Panc1 (cell line): ENCODE results near the gene ST8SIA6. TPM values are rescaled to one million over a fixed set of nuclear protein-coding genes. Genes with fewer than 3 reads are reported as not detected.

Experiments
- ATAC-seq: fragments of 200-7000 bp; cut with Tn5 transposase; 2 replicates; pipeline ENCODE4 v1.9.1; 2020; ENCODE audit warnings: mild to moderate bottlenecking, moderate library complexity
- BruUV-seq: library from RNA; stranded (reverse); fragments of 400-500 nt; replicated peaks from 2 replicates; lab custom pipeline; 2021; lab: Mats Ljungman, UMichigan
- CTCF ChIA-PET: fragments of 300-600 bp; sonication (Branson Sonifier 250); formaldehyde crosslinking; loops from one replicate; lab custom pipeline; 2022; ENCODE audit warnings: antibody characterized with exemption; lab: Charles Lee
- POLR2A ChIA-PET: fragments of 300-600 bp; sonication (Branson Sonifier 250); formaldehyde crosslinking; loops from one replicate; lab custom pipeline; 2022; ENCODE audit warnings: antibody characterized with exemption; lab: Charles Lee
- DNase-seq: peaks from one replicate; pipeline ENCODE4 v3.0.0-alpha.2; 2010; ENCODE audit warnings: low read depth, low spot score
- H3K27ac ChIP-seq: 2 replicates; pipeline ENCODE4 v1.5.1; 2011; ENCODE audit warnings: mild to moderate bottlenecking, low read length, inconsistent platforms
- H3K27me3 ChIP-seq: fragments of 200-500 bp; sonication (Bioruptor generic); 2 replicates; pipeline ENCODE4 v1.6.0; 2014; ENCODE audit warnings: low read length, inconsistent platforms; ENCODE audit not compliant: control insufficient read depth, insufficient read depth
- H3K36me3 ChIP-seq: fragments of 200-500 bp; sonication (Bioruptor generic); 2 replicates; pipeline ENCODE4 v1.5.1; 2014; ENCODE audit warnings: inconsistent platforms, mild to moderate bottlenecking, low read length, moderate library complexity; ENCODE audit not compliant: control insufficient read depth, insufficient read depth
- H3K4me1 ChIP-seq: 2 replicates; pipeline ENCODE4 v1.5.1; 2011; ENCODE audit warnings: inconsistent platforms, mild to moderate bottlenecking, low read length, moderate library complexity; ENCODE audit not compliant: control insufficient read depth, insufficient read depth
- H3K4me3 ChIP-seq, 2 experiments: 2 replicates each; pipeline ENCODE4 v1.5.1; 2011 to 2012; ENCODE audit warnings: low read depth in 2 of 2, low read length in 2 of 2, mild to moderate bottlenecking in 2 of 2, inconsistent platforms in 1 of 2, moderate library complexity in 1 of 2
- H3K9me3 ChIP-seq: fragments of 200-500 bp; sonication (Bioruptor generic); 2 replicates; pipeline ENCODE4 v1.5.1; 2014; ENCODE audit warnings: low read depth, mild to moderate bottlenecking, inconsistent platforms, low read length, moderate library complexity; ENCODE audit not compliant: control insufficient read depth, insufficient read depth
- CTCF ChIP-seq: fragments of 450-650 bp; IDR thresholded peaks from 2 replicates; pipeline ENCODE4 v1.5.1; 2017; ENCODE audit warnings: mild to moderate bottlenecking
- POLR2AphosphoS5 ChIP-seq: IDR thresholded peaks from 2 replicates; pipeline ENCODE4 v1.6.1; 2012; ENCODE audit warnings: mild to moderate bottlenecking, low read depth, low read length, moderate library complexity
- REST ChIP-seq, 2 experiments: IDR thresholded peaks; 2 replicates each; pipeline ENCODE4 v1.6.1; 2011 to 2012; ENCODE audit warnings: low read depth in 2 of 2, control low read depth in 1 of 2, low read length in 1 of 2, mild to moderate bottlenecking in 1 of 2, moderate library complexity in 1 of 2; ENCODE audit not compliant: insufficient read depth in 1 of 2
- SIN3A ChIP-seq: IDR thresholded peaks from 2 replicates; pipeline ENCODE4 v1.6.1; 2012; ENCODE audit warnings: low read depth, mild to moderate bottlenecking, low read length, moderate library complexity, borderline replicate concordance; ENCODE audit not compliant: insufficient read depth
- TCF7L2 ChIP-seq: IDR thresholded peaks from 2 replicates; pipeline ENCODE4 v1.6.1; 2011; ENCODE audit warnings: mild to moderate bottlenecking, low read depth, low read length, inconsistent platforms
- in situ Hi-C: cut with HindIII; loops from 2 replicates; pipeline ENCODE4 v1.10.0; 2016; ENCODE audit warnings: low sequenced_read_pairs, low pct_unique_long_range_greater_than_20kb
- intact Hi-C: fragments of 100-400 bp; cut with micrococcal nuclease; formaldehyde crosslinking; loops from one replicate; pipeline ENCODE4 v1.10.0; 2022; ENCODE audit not compliant: unreplicated experiment
- total RNA-seq: library from RNA; stranded (reverse); gene quantifications from one replicate; pipeline ENCODE4 v1.2.1, GENCODE V29; 2021; ENCODE audit not compliant: unreplicated experiment

ST8SIA6 gene
- total RNA-seq, 1 experiment from 2014 or later, result 0.82 TPM

GRCh38 chr10:17422931-17423330 is 31.5 kb downstream of the ST8SIA6 start:
- Histone ChIP-seq H3K27me3 (no peaks in the 10 kb centered on the region), H3K36me3 (no peaks in the 10 kb centered on the region), H3K27ac (no peak overlapping the region), H3K9me3 (no peaks in the 10 kb centered on the region), H3K4me1 (no peaks in the 10 kb centered on the region), H3K4me3 (no peak overlapping the region)
- ATAC-seq (no peak), DNase-seq (no peak)
- intact Hi-C loops, result no loop called here
- ChIA-PET CTCF (no interaction called here), POLR2A (no interaction called here)
- in situ Hi-C loops, result no loop called here
- TF ChIP-seq POLR2AphosphoS5 (no peak), CTCF (no peak), SIN3A (no peak), TCF7L2 (no peak), REST (IDR thresholded peaks at IDR 0.05; ENCODE audit: insufficient read depth in 1 of 2, low read depth in 2 of 2, low read length in 1 of 2) (no peak)
- no TSS peak for BruUV-seq

- no peak for TF ChIP-seq POLR2AphosphoS5
- no peak for TF ChIP-seq TCF7L2
- no peak for TF ChIP-seq CTCF
- H3K27me3 ChIP-seq, result no peaks in the 10 kb centered on the region
- in situ Hi-C loops (no loop called here), intact Hi-C loops (no loop called here)
- H3K36me3 ChIP-seq, result no peaks in the 10 kb centered on the region
- ChIA-PET POLR2A (no interaction called here), CTCF (interaction anchor here (0.6 kb wide), 1 partner anchor 14 kb away, joined by 3 read pairs; no protein-coding TSS in a partner anchor)
- no peaks in the 10 kb centered on the region for H3K9me3 ChIP-seq
- DNase-seq (no peak), ATAC-seq (no peak)
- no TSS peak for BruUV-seq
- no peaks in the 10 kb centered on the region for H3K4me1 ChIP-seq
- H3K4me3 ChIP-seq, result no peak overlapping the region
- H3K27ac ChIP-seq, result no peak overlapping the region
Measured at GRCh38 chr10:17418249-17418648, 36.1 kb downstream of the ST8SIA6 start.
